ENCODE measurements around the gene SMYD3. TPM values are rescaled to one million over a fixed set of nuclear protein-coding genes. Genes with fewer than 3 reads are reported as not detected.

Gene SMYD3
- total and polyA plus RNA-seq, 2 of the 13 experiments (the other 11 are each of a cell fraction or from before 2014, with no cell fraction given): 27.7 to 35.8 TPM

GRCh38 chr1:245718951-245719350 is 788.1 kb downstream of the SMYD3 start:
- in situ Hi-C loops (cut with HindIII; ENCODE audit: extremely low pct_ligation_motif_present, low pct_unique_long_range_greater_than_20kb): no loop called here
- Histone ChIP-seq H3K79me2 (ENCODE audit: insufficient read depth, low read length) (no peaks in the 10 kb centered on the region), H3K4me2 (ENCODE audit: low read depth, low read length) (no peak overlapping the region), H3K9ac (ENCODE audit: insufficient read depth, low read depth, low read length) (no peak overlapping the region), H3K27me3 (ENCODE audit: control insufficient read depth in 1 of 2, insufficient read depth in 2 of 2, low read length in 2 of 2) (no peaks in the 10 kb centered on the region), H3K4me1 (ENCODE audit: insufficient read depth, low read length) (no peaks in the 10 kb centered on the region; the same call in 1 of the 2 replicates), H2AFZ (ENCODE audit: low read length) (no peak overlapping the region), H3K9me3 (ENCODE audit: low read length) (no peaks in the 10 kb centered on the region), H4K20me1 (ENCODE audit: insufficient read depth, low read length) (no peaks in the 10 kb centered on the region), H3K36me3 (replicated peaks in 1 of 2; ENCODE audit: control insufficient read depth in 1 of 2, insufficient read depth in 2 of 2, low read length in 2 of 2) (no peaks in the 10 kb centered on the region), H3K4me3 (replicated peaks in 1 of 3; ENCODE audit: insufficient read depth in 1 of 3, low read depth in 2 of 3, low read length in 3 of 3) (no peak overlapping the region), H3K27ac (ENCODE audit: extremely low read length, insufficient read depth, low read length) (no peak overlapping the region)
- intact Hi-C loops (cut with micrococcal nuclease; ENCODE audit: unreplicated experiment): no loop called here
- ATAC-seq: no peak
- CTCF ChIA-PET (ENCODE audit: low intra/inter-chr PET ratio, low total read pairs): no interaction called here
- DNase-seq (ENCODE audit: low spot score): no peak
- POLR2A ChIA-PET: no interaction called here
- TF ChIP-seq FOXP1 (IDR thresholded peaks at IDR 0.05) (no peak), FOXP1 (CRISPR knock-in tag; IDR thresholded peaks at IDR 0.05) (no peak), POLR2AphosphoS2 (IDR thresholded peaks at IDR 0.05; ENCODE audit: low read depth, low read length) (no peak), ZNF878 (CRISPR knock-in tag; IDR thresholded peaks at IDR 0.05) (no peak)
- TF ChIP-seq, protein P1, sequence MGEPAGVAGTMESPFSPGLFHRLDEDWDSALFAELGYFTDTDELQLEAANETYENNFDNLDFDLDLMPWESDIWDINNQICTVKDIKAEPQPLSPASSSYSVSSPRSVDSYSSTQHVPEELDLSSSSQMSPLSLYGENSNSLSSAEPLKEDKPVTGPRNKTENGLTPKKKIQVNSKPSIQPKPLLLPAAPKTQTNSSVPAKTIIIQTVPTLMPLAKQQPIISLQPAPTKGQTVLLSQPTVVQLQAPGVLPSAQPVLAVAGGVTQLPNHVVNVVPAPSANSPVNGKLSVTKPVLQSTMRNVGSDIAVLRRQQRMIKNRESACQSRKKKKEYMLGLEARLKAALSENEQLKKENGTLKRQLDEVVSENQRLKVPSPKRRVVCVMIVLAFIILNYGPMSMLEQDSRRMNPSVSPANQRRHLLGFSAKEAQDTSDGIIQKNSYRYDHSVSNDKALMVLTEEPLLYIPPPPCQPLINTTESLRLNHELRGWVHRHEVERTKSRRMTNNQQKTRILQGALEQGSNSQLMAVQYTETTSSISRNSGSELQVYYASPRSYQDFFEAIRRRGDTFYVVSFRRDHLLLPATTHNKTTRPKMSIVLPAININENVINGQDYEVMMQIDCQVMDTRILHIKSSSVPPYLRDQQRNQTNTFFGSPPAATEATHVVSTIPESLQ (CRISPR knock-in tag; conservative IDR thresholded peaks at IDR 0.05): no peak
- TF ChIP-seq, protein P2, sequence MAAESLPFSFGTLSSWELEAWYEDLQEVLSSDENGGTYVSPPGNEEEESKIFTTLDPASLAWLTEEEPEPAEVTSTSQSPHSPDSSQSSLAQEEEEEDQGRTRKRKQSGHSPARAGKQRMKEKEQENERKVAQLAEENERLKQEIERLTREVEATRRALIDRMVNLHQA (CRISPR knock-in tag; IDR thresholded peaks at IDR 0.05): no peak
- no peak for FAIRE-seq
- WGBS (ENCODE audit: low lambda C conversion rate): 64% methylated on average over 4 of the region's 4 CpGs
- no TSS peak for BruUV-seq (replicated peaks)

- 41% methylated on average over 3 of the region's 3 CpGs for WGBS (ENCODE audit: low lambda C conversion rate)
- ChIA-PET CTCF (ENCODE audit: low intra/inter-chr PET ratio, low total read pairs) (no interaction called here), POLR2A (no interaction called here)
Measured at GRCh38 chr1:245718123-245718522, 789.0 kb downstream of the SMYD3 start.

More at GRCh38 chr1:245718123-245718522, 789.0 kb downstream of the SMYD3 start:
- ATAC-seq (no peak), DNase-seq (ENCODE audit: low spot score) (no peak), FAIRE-seq (no peak)
- no peaks in the 10 kb centered on the region for H3K9me3 ChIP-seq (ENCODE audit: low read length)
- no peak overlapping the region for H3K9ac ChIP-seq (ENCODE audit: insufficient read depth, low read depth, low read length)
- no peak overlapping the region for H3K27ac ChIP-seq (ENCODE audit: extremely low read length, insufficient read depth, low read length)
- H3K79me2 ChIP-seq (ENCODE audit: insufficient read depth, low read length): no peaks in the 10 kb centered on the region
- H3K4me2 ChIP-seq (ENCODE audit: low read depth, low read length): no peak overlapping the region
- in situ Hi-C loops (cut with HindIII; ENCODE audit: extremely low pct_ligation_motif_present, low pct_unique_long_range_greater_than_20kb): no loop called here
- no peaks in the 10 kb centered on the region for H3K27me3 ChIP-seq (ENCODE audit: control insufficient read depth in 1 of 2, insufficient read depth in 2 of 2, low read length in 2 of 2)
- no TSS peak for BruUV-seq (replicated peaks)
- no peaks in the 10 kb centered on the region for H3K36me3 ChIP-seq (replicated peaks in 1 of 2; ENCODE audit: control insufficient read depth in 1 of 2, insufficient read depth in 2 of 2, low read length in 2 of 2)
- no peak overlapping the region for H2AFZ ChIP-seq (ENCODE audit: low read length)
- H4K20me1 ChIP-seq (ENCODE audit: insufficient read depth, low read length): no peaks in the 10 kb centered on the region
- TF ChIP-seq RFX5 (IDR thresholded peaks at IDR 0.05; ENCODE audit: low read depth, low read length) (no peak), MEIS1 (CRISPR knock-in tag; IDR thresholded peaks at IDR 0.05; ENCODE audit: borderline replicate concordance) (no peak), ATF1 (CRISPR knock-in tag; IDR thresholded peaks at IDR 0.05) (no peak), ZNF709 (CRISPR knock-in tag; IDR thresholded peaks at IDR 0.05) (no peak), SAP130 (CRISPR knock-in tag; IDR thresholded peaks at IDR 0.05; ENCODE audit: low read depth) (no peak)
- H3K4me1 ChIP-seq (ENCODE audit: insufficient read depth, low read length): no peaks in the 10 kb centered on the region; the same call in 1 of the 2 replicates
- H3K4me3 ChIP-seq (replicated peaks in 1 of 3; ENCODE audit: insufficient read depth in 1 of 3, low read depth in 2 of 3, low read length in 3 of 3): no peak overlapping the region
- intact Hi-C loops (cut with micrococcal nuclease; ENCODE audit: unreplicated experiment): no loop called here
